Measurements from ENCODE around the gene DGAT2L6. TPM values are rescaled to one million over a fixed set of nuclear protein-coding genes. Genes with fewer than 3 reads are reported as not detected.

DGAT2L6 gene
- total RNA-seq, 1 donor: not detected

Small RNAs within 50 kb of the gene (small RNA-seq; reads per million reads assigned to genes)
- gene RNA5SP507: not detected

Other genes with a start within 250 kb of the DGAT2L6 start
- not detected for gene AWAT2, start 127.5 kb upstream of the DGAT2L6 start, total RNA-seq
- not detected for gene OTUD6A, start 115.0 kb upstream of the DGAT2L6 start, total RNA-seq
- gene IGBP1, start 44.0 kb upstream of the DGAT2L6 start, total RNA-seq: 84.3 TPM
- not detected for gene AWAT1, start 57.2 kb downstream of the DGAT2L6 start, total RNA-seq
- 0.81 TPM for gene P2RY4, start 82.7 kb downstream of the DGAT2L6 start, total RNA-seq
- not detected for gene ARR3, start 90.9 kb downstream of the DGAT2L6 start, total RNA-seq
- not detected for gene RAB41, start 104.7 kb downstream of the DGAT2L6 start, total RNA-seq
- gene PDZD11, start 112.4 kb downstream of the DGAT2L6 start, total RNA-seq: 10.8 TPM
- 0.81 TPM for gene KIF4A, start 112.6 kb downstream of the DGAT2L6 start, total RNA-seq
- not detected for gene GDPD2, start 245.8 kb downstream of the DGAT2L6 start, total RNA-seq

Data from hematopoietic multipotent progenitor cell (in vitro differentiated cells).